GM12878 (cell line): ENCODE data around the gene SCNN1B. TPM values are rescaled to one million over a fixed set of nuclear protein-coding genes. Genes with fewer than 3 reads are reported as not detected.

Source experiments
- ATAC-seq: fragments of 200-7000 bp; cut with Tn5 transposase; 3 replicates; pipeline ENCODE4 v1.9.1; 2020; ENCODE audit warnings: mild to moderate bottlenecking, moderate library complexity
- BruUV-seq: library from RNA; stranded (reverse); fragments of 400-500 nt; replicated peaks from 2 replicates; lab custom pipeline; 2021; lab: Mats Ljungman, UMichigan
- CTCF ChIA-PET: fragments of 300-600 bp; sonication (Branson Sonifier 250); formaldehyde crosslinking; extraction: SDS; loops from one replicate; lab custom pipeline; 2021; ENCODE audit warnings: inconsistent platforms; lab: Yijun Ruan, JAX
- POLR2A ChIA-PET: fragments of 350-600 bp; formaldehyde crosslinking; extraction: SDS; loops from one replicate; lab custom pipeline; 2021; ENCODE audit warnings: inconsistent platforms; lab: Charles Lee
- RAD21 ChIA-PET: fragments of 300-600 bp; sonication (Branson Sonifier 250); formaldehyde crosslinking; loops from one replicate; lab custom pipeline; 2023; ENCODE audit warnings: antibody characterized with exemption; ENCODE audit not compliant: unreplicated experiment; lab: Charles Lee
- SMC1A ChIA-PET: fragments of 300-600 bp; sonication (Branson Sonifier 250); formaldehyde crosslinking; loops from one replicate; lab custom pipeline; 2023; ENCODE audit not compliant: unreplicated experiment, uncharacterized antibody; lab: Charles Lee
- DNase-seq: peaks from one replicate; pipeline ENCODE4 v3.0.0-alpha.2; 2011; ENCODE audit warnings: low read depth, low spot score
- FAIRE-seq: peaks from 3 replicates; lab custom pipeline; 2011; peaks lifted over from hg19 to GRCh38; lab: Jason Lieb, UNC
- H2AFZ ChIP-seq: 2 replicates; pipeline ENCODE4 v1.6.0; 2011; ENCODE audit warnings: low read depth, low read length, control low read depth; ENCODE audit not compliant: control insufficient read depth
- H3K27ac ChIP-seq: 2 replicates; pipeline ENCODE4 v1.5.1; 2011; ENCODE audit warnings: control low read depth; ENCODE audit not compliant: control insufficient read depth, insufficient read depth
- H3K27me3 ChIP-seq, 2 experiments: replicated peaks in 1 of 2; 2 replicates each; pipeline versions ENCODE4 v1.6.0 to v1.6.1; 2011; ENCODE audit warnings: low read length in 1 of 2; ENCODE audit not compliant: control insufficient read depth in 2 of 2, insufficient read depth in 2 of 2
- H3K36me3 ChIP-seq, 2 experiments: 2 replicates each; pipeline ENCODE4 v1.5.1; 2011; ENCODE audit warnings: low read length in 1 of 2; ENCODE audit not compliant: control insufficient read depth in 2 of 2, insufficient read depth in 2 of 2
- H3K4me1 ChIP-seq: 2 replicates; pipeline ENCODE4 v1.6.1; 2011; ENCODE audit warnings: mild to moderate bottlenecking, low read length, moderate library complexity, mixed read lengths; ENCODE audit not compliant: control insufficient read depth, insufficient read depth
- H3K4me2 ChIP-seq: 2 replicates; pipeline ENCODE4 v1.6.0; 2011; ENCODE audit warnings: control low read depth; ENCODE audit not compliant: control insufficient read depth, insufficient read depth
- H3K4me3 ChIP-seq: fragments of 200-600 bp; sonication (generic); 2 replicates; pipeline ENCODE4 v1.5.1; 2016
- H3K79me2 ChIP-seq: 2 replicates; pipeline ENCODE4 v1.6.0; 2011; ENCODE audit warnings: low read length; ENCODE audit not compliant: control insufficient read depth, insufficient read depth
- H3K9ac ChIP-seq: 2 replicates; pipeline ENCODE4 v1.8.0; 2011; ENCODE audit warnings: low read length, control low read depth, mixed read lengths; ENCODE audit not compliant: control insufficient read depth, insufficient read depth
- H3K9me3 ChIP-seq: replicated peaks from 3 replicates; pipeline ENCODE4 v1.5.1; 2011; ENCODE audit warnings: mild to moderate bottlenecking, low read length; ENCODE audit not compliant: control insufficient read depth, insufficient read depth
- H4K20me1 ChIP-seq: 2 replicates; pipeline ENCODE4 v1.6.0; 2011; ENCODE audit not compliant: control insufficient read depth, insufficient read depth
- ATF7 ChIP-seq: fragments of 450-650 bp; IDR thresholded peaks from 2 replicates; pipeline ENCODE4 v1.6.1; 2016; ENCODE audit warnings: low read depth, mild to moderate bottlenecking
- BHLHE40 ChIP-seq, 2 experiments: fragments of 450-650 bp in 1 of 2; IDR thresholded peaks; 2 replicates each; pipeline ENCODE4 v1.6.1; 2011 to 2017; ENCODE audit warnings: low read depth in 2 of 2, borderline replicate concordance in 1 of 2, improper control_type of control experiment in 1 of 2, low read length in 1 of 2, mild to moderate bottlenecking in 1 of 2
- DPF2 ChIP-seq: fragments of 450-650 bp; IDR thresholded peaks from 2 replicates; pipeline ENCODE4 v1.6.1; 2017; ENCODE audit warnings: mild to moderate bottlenecking
- EP300 ChIP-seq, 2 experiments: fragments of 150-350 bp in 1 of 2; IDR thresholded peaks; 2 replicates each; pipeline ENCODE4 v1.6.1; 2011 to 2012; ENCODE audit warnings: low read depth in 2 of 2, low read length in 2 of 2, borderline replicate concordance in 1 of 2, improper control_type of control experiment in 1 of 2, inconsistent platforms in 1 of 2; ENCODE audit not compliant: control insufficient read depth in 1 of 2
- IKZF1 ChIP-seq: fragments of 450-650 bp; conservative IDR thresholded peaks from 2 replicates; pipeline ENCODE4 v1.6.1; 2017; ENCODE audit warnings: antibody characterized with exemption, mild to moderate bottlenecking
- MEF2B ChIP-seq: fragments of 450-650 bp; IDR thresholded peaks from 2 replicates; pipeline ENCODE4 v1.6.1; 2018; ENCODE audit warnings: mild to moderate bottlenecking, moderate library complexity; ENCODE audit not compliant: partially characterized antibody, poor library complexity, severe bottlenecking
- MTA2 ChIP-seq: fragments of 450-650 bp; IDR thresholded peaks from 2 replicates; pipeline ENCODE4 v1.6.1; 2016; ENCODE audit warnings: low read depth, mild to moderate bottlenecking, moderate library complexity
- PAX5 ChIP-seq: IDR thresholded peaks from 2 replicates; pipeline ENCODE4 v1.6.1; 2011; ENCODE audit warnings: low read depth, low read length, borderline replicate concordance
- RFX5 ChIP-seq: IDR thresholded peaks from 2 replicates; pipeline ENCODE4 v1.6.1; 2011; ENCODE audit warnings: low read depth, low read length, improper control_type of control experiment
- WGBS: methylation state at CpG from one replicate; pipeline ENCODE4 v1.1.6; 2016; ENCODE audit warnings: low lambda C conversion rate; ENCODE audit not compliant: insufficient replicate concordance, insufficient coverage; ENCODE audit errors: missing lambda C conversion rate; 5-methylcytosine and 5-hydroxymethylcytosine counted together
- in situ Hi-C: fragments of 300-500 bp; cut with MboI; formaldehyde crosslinking; loops from 9 replicates; pipeline ENCODE4 v1.14.3; 2018; ENCODE audit warnings: mixed read lengths
- intact Hi-C: fragments of 100-400 bp; cut with micrococcal nuclease; formaldehyde crosslinking; loops from one replicate; pipeline ENCODE4 v1.14.2; 2022; ENCODE audit not compliant: unreplicated experiment
- polyA plus RNA-seq, 11 experiments: library from polyadenylated mRNA; depleted of rRNA in 4 of 11; unstranded in 6 of 11; stranded (reverse) in 5 of 11; fragments of >200 nt; fragmentation: Nextera tagmentation in 4 of 11; fragmentation: Illumina TruSeq in 1 of 11; extraction: Ambion mirVana in 4 of 11; extraction: Trizol in 1 of 11; gene quantifications; 1 replicate in 1 of 11; 2 replicates in 10 of 11; pipeline versions ENCODE4 v1.2.1 to v1.2.3, GENCODE V29; 2011 to 2016; ENCODE audit warnings: inconsistent platforms in 2 of 11, missing spikeins in 2 of 11, low read depth in 1 of 11
- total RNA-seq, 4 experiments: library from RNA; depleted of rRNA in 3 of 4; stranded (reverse); fragments of >200 nt in 3 of 4; fragmentation: Illumina TruSeq in 1 of 4; extraction: Trizol in 1 of 4; gene quantifications; 2 replicates each; pipeline versions ENCODE4 v1.2.1 to v1.2.3, GENCODE V29; 2013 to 2021
- TF ChIP-seq, protein P1 (sequence below): fragments of 450-650 bp; IDR thresholded peaks from 2 replicates; pipeline ENCODE4 v1.6.1; 2016; ENCODE audit warnings: mild to moderate bottlenecking

The SCNN1B gene
- total and polyA plus RNA-seq, 10 of the 15 experiments (the other 5 are each of a cell fraction or from before 2014, with no cell fraction given) = 0.28 to 1.5 (median 0.64) TPM

DNA sequence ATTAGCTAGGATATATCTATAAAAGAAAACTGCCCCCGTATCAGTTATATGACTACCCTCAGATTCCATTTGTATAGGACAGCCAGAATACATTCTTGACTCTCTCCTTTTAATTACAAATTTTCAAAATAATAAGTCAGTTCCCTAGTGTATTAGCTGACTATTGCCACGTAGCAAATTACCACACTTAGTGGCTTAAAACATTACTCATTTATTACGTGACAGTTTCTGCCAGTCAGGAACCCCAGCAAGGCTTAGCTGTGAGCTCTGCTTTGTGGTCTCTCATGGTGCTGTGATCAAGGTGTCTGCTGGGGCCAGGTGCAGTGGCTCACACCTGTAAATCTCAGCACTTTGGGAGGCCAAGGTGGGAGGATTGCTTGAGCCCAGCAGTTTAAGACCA, 13.9 kb upstream of the SCNN1B start:
- Histone ChIP-seq H3K27me3 (no peaks in the 10 kb centered on the region), H3K9me3 (peaks cover 10% of the 10 kb centered on the region; the same call in 2 of the 3 replicates), H3K9ac (no peak overlapping the region), H4K20me1 (no peaks in the 10 kb centered on the region), H3K27ac (no peak overlapping the region), H3K4me2 (no peak overlapping the region), H3K79me2 (no peaks in the 10 kb centered on the region), H2AFZ (no peak overlapping the region), H3K4me3 (no peak overlapping the region), H3K36me3 (no peaks in the 10 kb centered on the region), H3K4me1 (peaks cover 11% of the 10 kb centered on the region)
- ATAC-seq (peak; percentile 24), DNase-seq (no peak), FAIRE-seq (no peak)
- BruUV-seq = no TSS peak
- WGBS = 46% methylated on average over 3 of the region's 3 CpGs
- ChIA-PET POLR2A (interaction anchor here (0.6 to 1.3 kb wide), 5 partner anchors 9 to 49 kb away, joined by 3 to 4 read pairs (median 4); no protein-coding TSS in a partner anchor), SMC1A (interaction anchor here (0.6 to 1.5 kb wide), 6 partner anchors 9 to 148 kb away, joined by 3 to 6 read pairs (median 5); no protein-coding TSS in a partner anchor), RAD21 (interaction anchor here (0.8 to 1.9 kb wide), 2 partner anchors 9 to 47 kb away, joined by 3 to 5 read pairs; no protein-coding TSS in a partner anchor), CTCF (interaction anchor here (0.6 to 3.5 kb wide), 7 partner anchors 9 to 783 kb away, joined by 3 to 11 read pairs (median 3); no protein-coding TSS in a partner anchor)
- no peak for TF ChIP-seq RFX5
- peak; percentile 68 for TF ChIP-seq ATF7
- TF ChIP-seq BHLHE40 (IDR thresholded peaks at IDR 0.05; ENCODE audit: borderline replicate concordance in 1 of 2, low read depth in 2 of 2, low read length in 1 of 2) = peak in 1 of 2 experiments; percentile 7; a peak in 1 of 4 replicates
- TF ChIP-seq, protein P1, sequence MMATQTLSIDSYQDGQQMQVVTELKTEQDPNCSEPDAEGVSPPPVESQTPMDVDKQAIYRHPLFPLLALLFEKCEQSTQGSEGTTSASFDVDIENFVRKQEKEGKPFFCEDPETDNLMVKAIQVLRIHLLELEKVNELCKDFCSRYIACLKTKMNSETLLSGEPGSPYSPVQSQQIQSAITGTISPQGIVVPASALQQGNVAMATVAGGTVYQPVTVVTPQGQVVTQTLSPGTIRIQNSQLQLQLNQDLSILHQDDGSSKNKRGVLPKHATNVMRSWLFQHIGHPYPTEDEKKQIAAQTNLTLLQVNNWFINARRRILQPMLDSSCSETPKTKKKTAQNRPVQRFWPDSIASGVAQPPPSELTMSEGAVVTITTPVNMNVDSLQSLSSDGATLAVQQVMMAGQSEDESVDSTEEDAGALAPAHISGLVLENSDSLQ = peak; percentile 75
- TF ChIP-seq IKZF1 = 0 out of 2 replicates have a peak, but pooled peaks have one; percentile 14
- peak; percentile 73 for TF ChIP-seq MEF2B
- peak; percentile 83 for TF ChIP-seq MTA2
- 0 out of 4 replicates have a peak, but pooled peaks of 1 of the 2 experiments have one; percentile 9 for TF ChIP-seq EP300 (IDR thresholded peaks at IDR 0.05; ENCODE audit: borderline replicate concordance in 1 of 2, control insufficient read depth in 1 of 2, low read depth in 2 of 2, low read length in 2 of 2)
- no peak for TF ChIP-seq PAX5
- TF ChIP-seq DPF2 = 0 out of 2 replicates have a peak, but pooled peaks have one; percentile 34
- in situ Hi-C loops = no loop called here
- intact Hi-C loops = no loop called here
